ENCODE measurements around the gene KIRREL3.

Gene KIRREL3

DNA sequence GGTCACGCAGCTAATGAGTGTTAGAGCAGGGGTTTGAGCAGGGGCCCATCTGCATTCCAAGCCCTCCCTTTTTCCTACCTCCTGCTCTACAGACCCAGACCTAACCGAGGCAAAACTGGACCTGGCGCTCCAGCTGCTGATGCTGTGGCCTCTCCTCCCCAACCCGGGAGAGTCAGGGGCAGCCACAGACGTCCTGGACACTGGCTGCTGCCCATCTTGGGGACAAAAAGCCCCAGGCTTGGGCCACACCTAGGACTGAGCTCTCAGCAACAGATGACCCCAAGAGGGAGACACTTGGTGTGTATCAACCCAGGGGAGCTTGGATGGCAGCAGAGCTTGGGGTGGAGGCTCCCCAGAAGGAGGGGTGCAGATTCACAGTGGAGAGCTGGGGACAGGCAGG is 472.5 kb downstream of the KIRREL3 start:
- no peak for DNase-seq (ENCODE audit: low read depth)

DNA sequence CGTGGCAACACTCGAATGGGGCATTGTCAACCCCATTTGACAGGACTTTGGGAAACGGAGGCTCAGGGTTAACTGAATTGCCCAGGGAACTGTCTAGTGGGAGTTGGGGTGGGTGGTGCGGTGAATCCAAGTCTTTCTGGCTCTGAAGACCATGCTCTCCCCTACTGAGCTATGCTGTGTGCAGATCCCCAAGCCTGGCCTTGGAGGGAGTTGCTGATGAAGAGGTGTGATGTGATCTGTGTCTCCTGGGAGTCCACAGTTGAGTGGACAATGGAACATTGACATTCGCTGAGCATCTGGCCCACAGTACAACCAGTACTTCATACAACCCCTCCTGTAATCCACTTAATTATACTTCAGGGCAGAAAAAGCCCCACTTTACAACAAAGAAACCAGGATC is 472.9 kb downstream of the KIRREL3 start:
- no peak for DNase-seq (ENCODE audit: low read depth)

DNA sequence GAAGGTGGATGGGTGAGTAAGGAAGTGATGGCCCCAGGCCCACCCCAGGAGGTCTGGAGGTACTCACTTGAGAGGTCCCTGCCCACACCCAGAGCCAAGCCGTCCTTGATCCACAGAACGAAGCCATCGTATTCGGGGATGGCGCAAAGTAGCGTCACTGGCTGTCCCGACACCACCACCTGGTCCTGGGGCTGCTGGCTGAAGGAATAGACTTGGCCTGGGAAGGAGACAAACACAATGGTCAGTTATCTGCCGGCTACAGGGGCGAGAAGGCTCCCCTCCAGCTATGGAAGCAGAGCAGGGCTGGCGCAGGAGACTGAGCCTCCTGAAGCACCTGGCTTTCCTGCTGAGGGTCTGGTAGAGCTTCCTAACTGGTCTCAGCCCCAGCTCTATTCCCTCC is 474.1 kb downstream of the KIRREL3 start:
- no peak for DNase-seq (ENCODE audit: low read depth)

GRCh38 chr11:126525702-126526101 is 474.9 kb downstream of the KIRREL3 start:
- DNase-seq (ENCODE audit: low read depth), result no peak

DNA sequence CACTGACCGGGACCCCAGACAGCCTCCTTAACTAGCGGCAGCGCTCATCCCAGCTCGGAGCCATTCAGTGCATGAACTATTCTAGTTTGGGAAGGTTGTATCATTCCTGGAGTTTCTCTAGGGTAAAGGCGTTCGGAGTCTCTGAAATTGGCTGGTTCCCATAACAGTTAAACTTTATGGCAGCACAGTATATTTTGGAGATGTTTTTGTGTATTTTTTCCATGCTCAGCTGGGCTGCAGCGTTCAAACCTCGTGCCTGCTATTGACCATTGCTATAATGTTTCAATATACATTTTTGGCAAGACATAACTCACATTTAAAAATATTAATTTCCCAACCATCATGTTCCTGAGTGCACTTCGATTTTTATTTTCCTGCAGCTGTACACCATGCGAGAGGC is 475.4 kb downstream of the KIRREL3 start:
- no peak for DNase-seq (ENCODE audit: low read depth)

DNA sequence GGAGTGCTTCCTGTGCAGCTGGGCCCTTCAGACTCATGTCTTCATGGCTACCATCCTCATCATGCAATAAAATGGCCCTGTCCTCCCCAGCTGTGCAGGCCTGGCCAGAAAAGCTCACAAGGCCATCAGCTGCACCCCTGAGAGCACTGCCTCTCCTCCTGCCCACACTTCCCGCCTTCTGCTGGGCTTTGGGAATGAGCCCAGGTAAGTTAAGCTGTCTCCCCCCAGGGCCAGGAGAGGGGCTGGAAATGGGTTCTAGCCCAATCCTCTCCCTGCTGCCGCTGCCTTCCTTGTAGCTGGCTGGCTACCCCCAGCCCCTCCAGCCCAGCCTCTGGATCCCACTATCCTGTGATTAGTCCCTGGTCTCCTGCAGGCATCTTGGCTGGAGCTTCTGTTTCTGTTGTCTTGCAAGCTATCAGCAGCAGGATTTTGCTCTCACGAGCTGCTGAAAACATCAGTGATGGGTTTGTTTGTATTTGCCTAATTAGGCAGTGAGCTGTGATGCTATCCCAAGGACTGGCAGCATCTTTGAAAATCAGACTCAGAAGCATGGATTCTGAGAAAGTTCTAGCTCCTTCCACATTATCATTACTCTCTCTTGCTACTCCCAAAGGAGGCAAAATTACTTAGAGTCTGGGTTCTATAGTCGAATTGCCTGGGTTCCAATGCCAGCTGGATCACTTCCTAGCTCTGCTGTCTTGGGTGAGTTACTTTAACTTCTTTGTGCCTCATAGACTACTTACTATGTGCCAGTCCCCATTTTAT is 476.9 kb downstream of the KIRREL3 start:
- DNase-seq (ENCODE audit: low read depth), result no peak

DNA sequence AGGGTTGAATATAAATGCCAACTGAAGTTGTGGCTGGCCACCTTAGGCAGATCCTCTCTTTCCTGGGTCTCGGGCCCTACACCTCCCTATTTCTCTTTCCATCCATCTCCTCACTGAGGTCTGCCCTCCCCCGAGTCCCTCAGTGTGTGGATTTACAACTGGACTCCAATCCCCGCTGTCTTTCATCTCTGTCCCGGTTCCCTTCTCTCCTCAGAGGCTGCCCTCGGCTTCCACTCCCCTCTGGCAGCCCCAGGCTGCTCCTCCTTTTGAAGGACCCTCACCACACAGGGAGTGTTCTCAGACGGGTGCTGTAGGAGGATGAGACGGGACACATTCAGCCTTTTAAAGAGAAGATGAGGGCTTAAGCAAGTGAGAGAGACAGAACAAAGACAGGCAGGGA is 478.0 kb downstream of the KIRREL3 start:
- DNase-seq (ENCODE audit: low read depth), result no peak

- no peak for DNase-seq (ENCODE audit: low read depth)
These were observed 478.4 kb downstream of the KIRREL3 start for GRCh38 chr11:126522152-126522551.

DNA sequence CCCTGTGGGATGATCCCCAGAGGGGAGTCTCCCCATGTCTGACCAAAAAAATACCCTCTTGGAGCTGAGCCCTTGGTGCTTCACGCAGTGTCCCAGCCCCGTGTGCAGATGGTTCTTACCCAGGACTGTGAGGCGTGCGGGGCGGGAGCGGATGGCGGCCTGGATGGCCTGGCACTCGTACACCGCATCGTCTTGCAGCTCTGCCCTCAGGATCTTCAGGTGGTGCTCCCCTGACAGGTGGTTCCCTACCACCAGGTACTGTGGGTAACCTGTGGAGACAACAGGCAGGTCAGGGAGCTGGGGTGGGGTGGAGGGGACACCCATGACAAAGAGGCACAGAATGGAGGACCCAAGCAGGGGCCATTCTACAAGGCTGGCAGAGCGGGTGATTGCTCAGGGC is 479.4 kb downstream of the KIRREL3 start:
- DNase-seq (ENCODE audit: low read depth), result no peak

DNA sequence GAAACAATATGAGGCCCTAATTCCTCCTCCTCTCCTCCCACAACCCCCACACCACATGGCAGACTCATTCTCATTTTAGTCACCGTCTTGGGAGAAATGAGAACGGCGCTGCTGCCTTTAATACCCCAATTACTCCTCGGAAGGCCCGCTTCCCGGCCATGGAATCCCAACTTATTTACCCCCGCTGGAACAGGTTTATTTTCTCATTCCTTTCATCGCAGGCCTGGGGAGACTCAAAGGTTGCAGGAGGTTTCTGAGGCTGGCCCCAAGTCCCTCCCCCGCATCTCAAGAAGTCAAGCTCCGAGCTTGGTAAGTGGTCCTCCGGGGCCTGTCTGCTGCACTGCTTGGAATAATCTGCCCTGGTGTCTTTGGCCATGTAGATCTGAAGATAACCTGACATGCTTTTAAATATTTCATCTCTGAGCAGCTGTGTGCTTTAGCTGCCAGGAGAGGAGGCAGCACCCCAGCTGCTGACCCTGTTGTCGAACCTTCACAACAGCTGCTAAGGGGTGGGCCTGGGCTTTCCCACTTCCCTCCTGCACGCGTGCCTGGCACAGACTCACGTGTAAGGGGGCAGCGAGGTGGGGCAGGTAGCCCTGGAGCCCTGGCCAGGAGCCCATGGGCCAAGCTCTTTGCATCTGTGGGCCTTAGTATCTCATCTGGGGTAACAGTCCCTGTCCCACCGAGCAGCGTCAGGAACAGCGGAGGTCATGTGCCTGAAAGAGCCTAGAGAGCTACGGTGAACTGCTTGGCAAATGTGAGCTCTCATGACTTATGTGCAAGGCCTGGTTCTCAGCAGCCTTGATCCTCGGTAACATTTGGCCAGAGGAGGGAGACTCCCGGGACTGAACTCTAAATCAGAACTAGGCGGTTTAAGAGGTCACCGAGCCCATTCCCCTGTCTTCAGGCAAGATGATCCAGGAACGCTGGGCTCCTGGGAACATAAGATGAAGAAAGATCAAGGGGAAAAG is 480.5 kb downstream of the KIRREL3 start:
- DNase-seq (ENCODE audit: low read depth), result no peak

DNA sequence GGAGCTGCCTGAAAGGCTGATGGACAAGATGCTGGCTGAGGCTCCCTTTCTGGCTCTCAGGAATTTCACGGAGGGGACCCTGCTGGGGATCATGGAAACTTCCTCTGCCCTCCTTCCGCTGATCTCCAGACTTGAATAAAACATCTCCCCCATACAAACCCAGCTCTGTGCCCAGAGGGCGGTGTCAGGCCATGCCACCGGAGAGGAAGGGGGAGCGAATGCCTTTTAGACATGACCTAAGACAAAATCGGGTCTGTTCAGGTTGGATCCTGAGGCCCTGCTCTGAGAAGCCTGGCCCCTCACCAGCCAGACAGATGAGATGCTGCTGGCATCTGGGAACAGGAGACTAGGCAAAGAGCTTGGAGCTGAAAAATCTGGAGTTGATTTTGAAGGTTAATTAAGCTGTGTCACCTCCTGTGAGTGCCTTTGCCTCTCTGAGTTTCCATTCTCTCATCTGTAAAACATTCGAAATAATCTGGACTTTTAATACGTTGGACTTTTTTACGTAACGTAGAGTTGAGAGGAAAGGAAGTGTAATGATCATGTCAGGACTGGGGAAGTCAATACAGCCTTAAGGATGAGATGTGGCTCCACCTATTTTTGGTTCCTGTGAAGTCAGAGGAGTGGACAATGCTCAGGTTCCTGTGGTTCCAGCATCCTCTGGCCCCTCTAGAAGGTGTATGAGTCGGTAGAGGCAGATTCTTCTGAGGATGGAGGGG is 481.4 kb downstream of the KIRREL3 start:
- DNase-seq (ENCODE audit: low read depth), result no peak

DNA sequence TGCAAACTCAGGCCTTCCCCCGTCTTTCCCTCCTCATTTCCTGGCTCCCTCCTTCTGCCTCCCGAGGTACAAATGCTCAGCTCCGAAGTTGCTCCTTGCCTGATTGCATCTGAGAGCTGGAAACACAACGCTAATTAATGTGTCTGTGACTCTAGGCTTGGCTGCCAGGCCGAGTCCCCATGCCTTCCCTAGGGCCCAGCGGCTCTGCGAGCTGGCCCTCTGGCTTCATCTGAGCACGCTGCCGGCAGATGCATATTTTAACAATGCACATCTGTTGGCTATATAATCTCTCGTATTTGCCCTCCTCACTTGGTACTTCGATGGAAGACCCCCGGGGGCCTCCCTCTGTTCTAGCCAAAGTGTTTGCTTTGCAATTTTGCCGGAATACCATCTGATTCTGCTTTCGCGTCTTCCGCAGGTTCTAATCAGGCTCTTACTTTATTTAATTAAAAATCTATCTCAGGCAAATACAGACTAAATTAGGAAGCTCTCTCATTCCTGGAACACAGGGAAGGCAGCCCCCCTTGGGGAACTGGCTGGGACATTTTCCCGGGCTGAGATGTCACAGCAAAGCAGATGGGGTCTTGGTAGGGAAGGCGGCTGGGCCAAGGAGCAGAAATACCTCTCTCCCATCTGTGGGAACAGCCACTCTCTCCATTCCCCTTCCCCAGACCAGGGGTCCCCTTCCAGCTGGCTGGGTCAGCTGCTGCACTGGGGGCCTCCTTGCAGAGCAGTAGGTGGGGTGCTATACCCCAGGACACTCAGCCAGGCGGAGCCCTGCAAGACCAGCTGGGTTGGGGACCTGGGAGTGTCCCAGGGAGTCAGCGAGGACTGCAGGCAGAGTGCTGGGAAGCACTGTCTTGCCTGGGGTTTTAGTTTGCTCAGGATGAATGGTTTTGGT is 482.2 kb downstream of the KIRREL3 start:
- no peak for DNase-seq (ENCODE audit: low read depth)

- DNase-seq (ENCODE audit: low read depth), result no peak
These were observed 485.1 kb downstream of the KIRREL3 start for GRCh38 chr11:126515501-126515900.

- DNase-seq (ENCODE audit: low read depth), result no peak
These were observed 486.4 kb downstream of the KIRREL3 start for GRCh38 chr11:126514061-126514693.

DNA sequence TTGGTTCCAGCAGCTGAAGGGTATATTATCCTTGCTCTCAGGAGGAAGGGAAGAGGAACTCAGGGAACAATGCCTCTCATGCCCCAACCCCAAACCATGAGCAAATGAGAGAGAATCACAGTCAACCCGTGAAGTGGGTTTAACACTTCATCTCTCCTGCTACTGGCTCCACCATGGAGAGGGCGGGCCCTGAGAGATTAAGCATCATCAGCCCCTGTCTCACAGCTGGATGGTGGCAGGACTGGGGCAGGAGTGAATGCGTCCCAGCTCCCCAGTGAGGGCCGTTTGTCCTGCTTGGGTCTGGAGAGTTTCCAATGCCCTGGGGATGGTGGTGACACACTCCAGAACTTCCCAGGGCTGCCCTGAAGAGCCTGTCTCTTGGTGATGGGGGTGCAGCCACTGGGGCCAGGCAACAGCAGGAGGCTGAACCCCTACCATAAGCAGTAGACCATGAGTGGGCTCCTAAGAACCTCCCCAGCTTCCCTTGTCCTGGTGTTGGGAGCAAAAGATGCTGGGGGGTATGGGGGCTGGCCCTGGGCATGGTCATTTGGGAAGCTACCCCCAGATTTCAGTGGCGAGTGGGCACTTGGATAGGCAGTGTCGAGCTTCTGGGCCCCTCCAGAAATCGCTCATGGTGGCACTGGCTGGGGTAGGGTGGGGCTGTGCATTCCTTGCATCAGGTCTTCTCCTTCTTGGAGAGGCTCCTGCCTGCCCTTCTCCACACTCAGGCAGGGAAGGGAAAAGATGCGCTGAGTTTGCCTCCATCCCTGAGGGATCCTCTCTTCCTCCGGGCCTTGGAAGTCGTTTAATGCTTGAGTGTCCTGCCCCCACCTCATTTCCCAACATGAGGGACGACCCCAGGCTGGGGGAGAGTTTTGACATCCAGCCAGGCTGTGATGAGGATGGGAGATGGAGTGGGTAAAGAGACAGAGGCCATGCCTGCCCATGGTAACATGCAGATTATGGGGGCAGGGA is 487.5 kb downstream of the KIRREL3 start:
- DNase-seq (ENCODE audit: low read depth), result no peak

- no peak for DNase-seq (ENCODE audit: low read depth)
These were observed 488.3 kb downstream of the KIRREL3 start for GRCh38 chr11:126512251-126512650.

DNA sequence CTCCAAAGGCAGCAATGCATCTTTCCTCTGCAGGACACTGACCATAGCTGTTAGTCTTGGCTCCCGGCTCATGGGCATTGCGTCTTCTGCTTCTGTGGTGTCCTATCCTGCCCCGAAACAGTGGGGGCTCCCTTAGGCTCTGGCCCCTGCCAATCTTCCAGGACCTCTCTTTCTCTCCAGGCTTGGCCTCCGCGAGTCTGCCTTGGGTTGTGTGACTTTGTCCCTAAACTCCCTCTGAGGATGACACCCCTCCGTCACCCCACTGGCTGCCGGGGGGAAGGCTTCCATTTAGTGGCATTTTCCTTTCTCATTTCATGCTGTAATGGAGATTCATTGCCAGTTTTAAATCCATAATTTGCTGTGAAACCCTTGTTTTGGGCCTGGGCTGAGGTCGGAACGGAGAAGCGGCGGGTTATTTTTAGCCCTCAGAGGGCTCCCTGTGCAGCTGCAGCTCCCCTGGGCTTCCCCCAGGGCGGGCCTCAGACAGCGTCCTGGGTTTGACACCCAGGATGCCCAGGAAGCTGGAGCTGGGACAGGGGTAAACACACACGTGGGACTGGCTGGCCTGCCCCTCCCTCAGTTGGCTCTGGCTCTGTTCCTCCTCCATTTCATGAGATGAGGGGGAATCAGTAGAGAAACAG is 489.0 kb downstream of the KIRREL3 start:
- no peak for DNase-seq (ENCODE audit: low read depth)

- DNase-seq (ENCODE audit: low read depth), result no peak
These were observed 489.8 kb downstream of the KIRREL3 start for GRCh38 chr11:126510621-126511370.

- no peak for DNase-seq (ENCODE audit: low read depth)
These were observed 492.9 kb downstream of the KIRREL3 start for GRCh38 chr11:126507646-126508045.
